Osteoblast (primary cell): ENCODE results near the gene COL25A1. TPM values are rescaled to one million over a fixed set of nuclear protein-coding genes. Genes with fewer than 3 reads are reported as not detected.

ENCODE experiments used
- DNase-seq: peaks from one replicate; pipeline ENCODE4 v3.0.0; 2011; ENCODE audit warnings: low spot score, mixed read lengths; ENCODE audit not compliant: insufficient read length; ENCODE audit errors: missing footprints
- H2AFZ ChIP-seq: 2 replicates; pipeline ENCODE4 v1.6.0; 2011; ENCODE audit warnings: mild to moderate bottlenecking, low read length
- H3K27ac ChIP-seq: 2 replicates; pipeline ENCODE4 v1.5.1; 2011; ENCODE audit warnings: mild to moderate bottlenecking, low read depth, low read length, moderate library complexity
- H3K27me3 ChIP-seq: 2 replicates; pipeline ENCODE4 v1.6.0; 2012; ENCODE audit warnings: mild to moderate bottlenecking, control low read depth, inconsistent platforms, low read length, moderate library complexity; ENCODE audit not compliant: insufficient read depth
- H3K36me3 ChIP-seq: 2 replicates; pipeline ENCODE4 v1.5.1; 2011; ENCODE audit warnings: mild to moderate bottlenecking, low read length, control low read depth, moderate library complexity; ENCODE audit not compliant: insufficient read depth
- H3K4me1 ChIP-seq: 2 replicates; pipeline ENCODE4 v1.5.1; 2011; ENCODE audit warnings: mild to moderate bottlenecking, low read length, control low read depth, moderate library complexity; ENCODE audit not compliant: insufficient read depth
- H3K4me2 ChIP-seq: 2 replicates; pipeline ENCODE4 v1.6.0; 2011; ENCODE audit warnings: mild to moderate bottlenecking, low read length; ENCODE audit not compliant: insufficient read depth
- H3K4me3 ChIP-seq: fragments of 200-600 bp; sonication (generic); 3 replicates; pipeline ENCODE4 v1.5.1; 2012; ENCODE audit warnings: mild to moderate bottlenecking, low read length, inconsistent platforms; ENCODE audit not compliant: insufficient read depth
- H3K79me2 ChIP-seq: 2 replicates; pipeline ENCODE4 v1.6.0; 2012; ENCODE audit warnings: mild to moderate bottlenecking, low read length, control low read depth, inconsistent platforms; ENCODE audit not compliant: insufficient read depth
- H3K9me3 ChIP-seq: 2 replicates; pipeline ENCODE4 v1.5.1; 2011; ENCODE audit warnings: low read depth, low read length, control low read depth
- H4K20me1 ChIP-seq: 2 replicates; pipeline ENCODE4 v1.6.0; 2012; ENCODE audit warnings: mild to moderate bottlenecking, low read length, control low read depth; ENCODE audit not compliant: insufficient read depth
- CTCF ChIP-seq: IDR thresholded peaks from 2 replicates; pipeline ENCODE4 v1.5.1; 2011; ENCODE audit warnings: mild to moderate bottlenecking, low read depth, low read length, moderate library complexity; ENCODE audit errors: extremely low read depth
- total RNA-seq: library from RNA; depleted of rRNA; stranded (reverse); fragments of >200 nt; gene quantifications from 2 replicates; pipeline ENCODE4 v1.2.3, GENCODE V29; 2012

Gene COL25A1
- total RNA-seq, 1 donor: 1.4 TPM

DNA sequence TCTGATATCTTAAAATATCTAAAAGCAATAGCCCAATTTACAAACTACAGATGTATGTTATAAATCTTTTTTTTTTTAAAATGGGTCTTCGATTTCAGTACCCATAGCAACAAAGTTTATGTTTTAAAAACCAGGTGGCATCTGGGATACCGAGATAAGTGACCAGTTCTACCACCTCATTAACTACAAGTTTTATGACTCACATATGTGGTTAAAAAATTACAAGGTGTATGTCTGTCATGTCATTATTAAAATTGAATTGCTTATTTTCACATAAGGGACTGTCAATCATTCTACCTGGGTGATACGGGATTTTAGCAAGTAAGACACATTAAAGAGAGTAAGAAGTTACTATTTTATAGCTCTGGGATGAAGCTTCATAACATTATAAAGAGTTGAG is 347.6 kb downstream of the COL25A1 start:
- no peak for DNase-seq
- Histone ChIP-seq H3K27me3 (no peaks in the 10 kb centered on the region), H3K36me3 (no peaks in the 10 kb centered on the region), H3K4me3 (no peak overlapping the region), H3K4me1 (no peaks in the 10 kb centered on the region), H3K4me2 (no peak overlapping the region), H2AFZ (no peak overlapping the region), H3K9me3 (no peaks in the 10 kb centered on the region), H3K27ac (no peak overlapping the region), H4K20me1 (no peaks in the 10 kb centered on the region), H3K79me2 (no peaks in the 10 kb centered on the region)
- TF ChIP-seq CTCF: no peak

- no peaks in the 10 kb centered on the region for H3K36me3 ChIP-seq
- H3K4me2 ChIP-seq: no peak overlapping the region
- no peak for DNase-seq
- no peaks in the 10 kb centered on the region for H3K27me3 ChIP-seq
- TF ChIP-seq CTCF: no peak
- no peaks in the 10 kb centered on the region for H4K20me1 ChIP-seq
- no peaks in the 10 kb centered on the region for H3K4me1 ChIP-seq
- no peaks in the 10 kb centered on the region for H3K79me2 ChIP-seq
- no peak overlapping the region for H3K27ac ChIP-seq
- H2AFZ ChIP-seq: no peak overlapping the region
- no peak overlapping the region for H3K4me3 ChIP-seq
- no peaks in the 10 kb centered on the region for H3K9me3 ChIP-seq
Observed at GRCh38 chr4:108953941-108954340, 348.5 kb downstream of the COL25A1 start.

DNA sequence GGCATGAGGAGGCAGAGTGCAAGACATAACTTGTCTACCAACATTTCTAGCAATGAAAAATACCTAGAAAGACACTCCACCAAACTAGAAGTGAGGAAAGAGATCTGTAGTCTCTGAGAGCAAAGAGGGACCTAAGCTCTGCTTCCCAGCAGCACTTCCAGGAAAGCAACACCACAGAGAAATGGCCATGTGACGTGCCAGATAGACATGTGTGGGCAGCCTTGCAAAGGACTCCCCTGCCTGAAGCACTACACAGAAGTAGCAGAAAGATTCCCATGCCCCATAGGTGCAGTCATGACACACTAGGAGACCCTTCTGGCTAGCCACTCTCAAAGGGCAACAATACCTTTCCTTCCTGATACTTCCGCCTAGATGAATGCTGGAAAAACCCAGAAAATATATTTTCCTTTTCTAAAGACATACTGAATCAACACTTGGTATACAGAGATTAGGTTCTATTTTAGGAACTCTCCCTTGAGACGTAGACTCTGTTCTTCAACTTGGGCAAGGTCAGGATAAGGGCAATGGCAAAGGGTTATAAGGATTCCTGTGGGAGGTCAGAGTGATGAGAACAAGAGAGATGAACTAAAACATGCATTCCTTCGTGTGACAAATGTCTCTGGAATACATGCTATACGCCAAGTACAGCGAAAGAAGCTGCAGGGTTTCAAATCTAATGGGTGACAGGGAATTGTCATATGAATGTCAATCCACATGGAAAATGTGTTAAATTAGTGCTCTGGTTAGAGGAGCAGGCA is 352.1 kb downstream of the COL25A1 start:
- H2AFZ ChIP-seq: no peak overlapping the region
- H3K4me1 ChIP-seq: no peaks in the 10 kb centered on the region
- H3K36me3 ChIP-seq: no peaks in the 10 kb centered on the region
- H3K79me2 ChIP-seq: no peaks in the 10 kb centered on the region
- no peaks in the 10 kb centered on the region for H3K27me3 ChIP-seq
- no peak overlapping the region for H3K4me3 ChIP-seq
- H3K27ac ChIP-seq: no peak overlapping the region
- no peak overlapping the region for H3K4me2 ChIP-seq
- TF ChIP-seq CTCF: no peak
- DNase-seq: no peak
- no peaks in the 10 kb centered on the region for H4K20me1 ChIP-seq
- no peaks in the 10 kb centered on the region for H3K9me3 ChIP-seq

DNA sequence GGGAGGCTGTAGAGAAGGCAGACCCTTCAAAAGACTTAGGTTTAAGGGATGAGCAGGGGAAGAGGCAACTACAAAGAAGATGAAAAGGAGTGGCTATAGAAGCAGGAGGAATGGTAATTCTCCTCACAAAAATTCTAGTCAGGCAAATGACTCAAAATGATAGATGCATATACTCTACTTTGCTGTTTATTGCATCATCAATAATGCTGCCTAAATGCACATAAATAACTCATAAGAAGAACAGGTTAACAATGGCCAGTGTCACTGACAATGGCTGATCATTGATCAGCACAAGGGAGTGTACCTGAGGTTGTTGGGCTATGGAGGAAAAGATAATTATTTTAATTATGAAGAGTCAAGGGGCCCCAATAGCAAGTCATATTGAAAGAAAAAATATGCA is 354.9 kb downstream of the COL25A1 start:
- H3K4me2 ChIP-seq: no peak overlapping the region
- no peaks in the 10 kb centered on the region for H3K79me2 ChIP-seq
- no peaks in the 10 kb centered on the region for H3K4me1 ChIP-seq
- no peak overlapping the region for H3K27ac ChIP-seq
- no peaks in the 10 kb centered on the region for H3K36me3 ChIP-seq
- DNase-seq: no peak
- no peak for TF ChIP-seq CTCF
- no peak overlapping the region for H3K4me3 ChIP-seq
- H3K27me3 ChIP-seq: no peaks in the 10 kb centered on the region
- no peaks in the 10 kb centered on the region for H4K20me1 ChIP-seq
- no peaks in the 10 kb centered on the region for H3K9me3 ChIP-seq
- H2AFZ ChIP-seq: no peak overlapping the region
